IMR-90 (cell line): ENCODE data around the gene SH2B3. TPM values are rescaled to one million over a fixed set of nuclear protein-coding genes. Genes with fewer than 3 reads are reported as not detected.

ENCODE experiments used
- ATAC-seq: fragments of 200-7000 bp; cut with Tn5 transposase; 2 replicates; pipeline ENCODE4 v1.9.1; 2020; ENCODE audit warnings: low read depth, mild to moderate bottlenecking, moderate library complexity
- BruUV-seq: library from RNA; stranded (reverse); fragments of 400-500 nt; replicated peaks from 2 replicates; lab custom pipeline; 2021; lab: Mats Ljungman, UMichigan
- CTCF ChIA-PET: fragments of 300-600 bp; formaldehyde crosslinking; extraction: SDS; loops from one replicate; lab custom pipeline; 2021; ENCODE audit warnings: antibody characterized with exemption; lab: Yijun Ruan, JAX
- POLR2A ChIA-PET: fragments of 300-600 bp; sonication (Branson Sonifier 250); formaldehyde crosslinking; loops from one replicate; lab custom pipeline; 2022; ENCODE audit warnings: antibody characterized with exemption; ENCODE audit not compliant: unreplicated experiment; lab: Charles Lee
- DNase-seq: peaks from one replicate; pipeline ENCODE4 v3.0.0; 2013
- H2AFZ ChIP-seq: replicated peaks from 2 replicates; pipeline ENCODE3; 2013; ENCODE audit warnings: low read length, mild to moderate bottlenecking; ENCODE audit not compliant: poor library complexity
- H2AK5ac ChIP-seq: 2 replicates; pipeline ENCODE4 v1.6.1; 2013; ENCODE audit warnings: low read depth, low read length, inconsistent platforms
- H2AK9ac ChIP-seq: replicated peaks from 2 replicates; pipeline ENCODE3; 2013; ENCODE audit warnings: mild to moderate bottlenecking, low read depth, low read length, moderate library complexity; ENCODE audit not compliant: poor library complexity
- H2BK120ac ChIP-seq: 2 replicates; pipeline ENCODE4 v1.6.1; 2013; ENCODE audit warnings: low read depth, low read length, inconsistent platforms
- H2BK15ac ChIP-seq: 3 replicates; pipeline ENCODE4 v1.6.1; 2013; ENCODE audit warnings: low read depth, low read length, inconsistent platforms
- H2BK20ac ChIP-seq: 2 replicates; pipeline ENCODE4 v1.6.1; 2013; ENCODE audit warnings: low read depth, mild to moderate bottlenecking, inconsistent platforms, low read length, moderate library complexity
- H2BK5ac ChIP-seq: 2 replicates; pipeline ENCODE4 v1.6.1; 2013; ENCODE audit warnings: mild to moderate bottlenecking, low read depth, low read length, inconsistent platforms; ENCODE audit not compliant: poor library complexity, severe bottlenecking
- H3K14ac ChIP-seq: replicated peaks from 2 replicates; pipeline ENCODE4 v1.6.1; 2013; ENCODE audit warnings: low read depth, low read length, inconsistent platforms
- H3K18ac ChIP-seq: 2 replicates; pipeline ENCODE4 v1.6.1; 2013; ENCODE audit warnings: low read depth, low read length, control low read depth
- H3K23ac ChIP-seq: 2 replicates; pipeline ENCODE4 v1.6.1; 2013; ENCODE audit warnings: low read depth, low read length, inconsistent platforms
- H3K27ac ChIP-seq: 2 replicates; pipeline ENCODE4 v1.5.1; 2013; ENCODE audit warnings: mild to moderate bottlenecking, control low read depth, low read length; ENCODE audit not compliant: insufficient read depth
- H3K27me3 ChIP-seq: 2 replicates; pipeline ENCODE4 v1.6.1; 2013; ENCODE audit warnings: low read length; ENCODE audit not compliant: control insufficient read depth, insufficient read depth
- H3K36me3 ChIP-seq: 2 replicates; pipeline ENCODE4 v1.6.1; 2013; ENCODE audit warnings: low read length, mixed read lengths; ENCODE audit not compliant: control insufficient read depth, insufficient read depth
- H3K4ac ChIP-seq: 2 replicates; pipeline ENCODE4 v1.6.1; 2013; ENCODE audit warnings: low read depth, low read length, inconsistent platforms
- H3K4me1 ChIP-seq: 2 replicates; pipeline ENCODE4 v1.6.1; 2013; ENCODE audit warnings: low read length, mixed read lengths; ENCODE audit not compliant: control insufficient read depth, insufficient read depth
- H3K4me2 ChIP-seq: 2 replicates; pipeline ENCODE4 v1.6.1; 2013; ENCODE audit warnings: low read depth, mild to moderate bottlenecking, control low read depth, low read length, moderate library complexity
- H3K4me3 ChIP-seq: 2 replicates; pipeline ENCODE4 v1.5.1; 2013; ENCODE audit warnings: low read depth, mild to moderate bottlenecking, control low read depth, low read length, moderate library complexity; ENCODE audit not compliant: insufficient read depth
- H3K56ac ChIP-seq: 2 replicates; pipeline ENCODE4 v1.6.1; 2013; ENCODE audit warnings: low read length, inconsistent platforms; ENCODE audit not compliant: insufficient read depth; ENCODE audit errors: extremely low read depth
- H3K79me1 ChIP-seq, 2 experiments: 2 replicates each; pipeline ENCODE4 v1.6.1; 2013; ENCODE audit warnings: low read length in 2 of 2, inconsistent platforms in 1 of 2, low read depth in 1 of 2
- H3K9ac ChIP-seq: 2 replicates; pipeline ENCODE4 v1.6.1; 2013; ENCODE audit warnings: low read depth, low read length, control low read depth
- H3K9me1 ChIP-seq: 2 replicates; pipeline ENCODE4 v1.6.1; 2013; ENCODE audit warnings: low read length, inconsistent platforms; ENCODE audit not compliant: insufficient read depth
- H3K9me3 ChIP-seq: 2 replicates; pipeline ENCODE4 v1.6.1; 2013; ENCODE audit warnings: low read length; ENCODE audit not compliant: control insufficient read depth, insufficient read depth
- H4K20me1 ChIP-seq: 2 replicates; pipeline ENCODE4 v1.6.1; 2013; ENCODE audit warnings: low read length, inconsistent platforms; ENCODE audit not compliant: insufficient read depth
- H4K5ac ChIP-seq: 2 replicates; pipeline ENCODE4 v1.6.1; 2013; ENCODE audit warnings: mild to moderate bottlenecking, low read depth, low read length, control low read depth
- H4K8ac ChIP-seq, 2 experiments: 2 replicates each; pipeline ENCODE4 v1.6.1; 2013; ENCODE audit warnings: low read depth in 2 of 2, low read length in 2 of 2, control low read depth in 1 of 2, inconsistent platforms in 1 of 2
- H4K91ac ChIP-seq: 2 replicates; pipeline ENCODE4 v1.6.1; 2013; ENCODE audit warnings: low read depth, low read length, inconsistent platforms; ENCODE audit not compliant: insufficient read depth
- BHLHE40 ChIP-seq: fragments of 150-350 bp; IDR thresholded peaks from 2 replicates; pipeline ENCODE4 v1.6.1; 2016; ENCODE audit warnings: mild to moderate bottlenecking, low read depth, low read length
- CEBPB ChIP-seq: IDR thresholded peaks from 2 replicates; pipeline ENCODE4 v1.6.1; 2012; ENCODE audit warnings: low read depth, low read length, improper control_type of control experiment
- CTCF ChIP-seq: conservative IDR thresholded peaks from 2 replicates; pipeline ENCODE4 v1.5.1; 2012; ENCODE audit warnings: mild to moderate bottlenecking, low read depth, low read length, improper control_type of control experiment
- MAFK ChIP-seq: IDR thresholded peaks from 2 replicates; pipeline ENCODE4 v1.6.1; 2012; ENCODE audit warnings: low read depth, low read length, improper control_type of control experiment
- MAZ ChIP-seq: IDR thresholded peaks from 2 replicates; pipeline ENCODE4 v1.6.1; 2012; ENCODE audit warnings: low read depth, mild to moderate bottlenecking, low read length, improper control_type of control experiment, moderate library complexity, borderline replicate concordance
- MXI1 ChIP-seq: IDR thresholded peaks from 2 replicates; pipeline ENCODE4 v1.6.1; 2012; ENCODE audit warnings: low read depth, mild to moderate bottlenecking, low read length, moderate library complexity, borderline replicate concordance
- NFE2L2 ChIP-seq: fragments of 150-350 bp; IDR thresholded peaks from 2 replicates; pipeline ENCODE4 v1.6.1; 2016; ENCODE audit warnings: low read depth, mild to moderate bottlenecking, low read length
- RCOR1 ChIP-seq: IDR thresholded peaks from 2 replicates; pipeline ENCODE4 v1.6.1; 2012; ENCODE audit warnings: mild to moderate bottlenecking, low read length, improper control_type of control experiment; ENCODE audit not compliant: insufficient replicate concordance
- SMC3 ChIP-seq: fragments of 150-350 bp; IDR thresholded peaks from 2 replicates; pipeline ENCODE4 v1.6.1; 2016; ENCODE audit warnings: low read depth, mild to moderate bottlenecking, antibody characterized with exemption, low read length, moderate library complexity
- USF2 ChIP-seq: fragments of 150-350 bp; IDR thresholded peaks from 2 replicates; pipeline ENCODE4 v1.6.1; 2017; ENCODE audit warnings: mild to moderate bottlenecking, antibody characterized with exemption, low read length, low read depth
- WGBS, 2 experiments: methylation state at CpG; one replicate each; pipeline versions ENCODE4 v1.1.5 to v1.1.7; 2013; ENCODE audit warnings: missing lambda C conversion rate in 2 of 2; ENCODE audit not compliant: insufficient read length in 1 of 2; ENCODE audit errors: extremely low coverage in 2 of 2; 5-methylcytosine and 5-hydroxymethylcytosine counted together
- dilution Hi-C: fragments of 300-500 bp; cut with HindIII; formaldehyde crosslinking; loops from one replicate; pipeline ENCODE4 v1.14.3; 2018; ENCODE audit warnings: low sequenced_read_pairs; ENCODE audit not compliant: unreplicated experiment
- in situ Hi-C: fragments of 300-500 bp; cut with MboI; formaldehyde crosslinking; loops from 3 replicates; pipeline ENCODE4 v1.14.3; 2019; ENCODE audit warnings: low sequenced_read_pairs, inconsistent platforms, mixed read lengths
- intact Hi-C: fragments of 100-400 bp; cut with micrococcal nuclease; formaldehyde crosslinking; loops from 2 replicates; pipeline ENCODE4 v1.10.0; 2022
- polyA plus RNA-seq, 3 experiments: library from polyadenylated mRNA; depleted of rRNA; stranded (reverse); fragments of >200 nt; gene quantifications; 2 replicates each; pipeline ENCODE4 v1.2.3, GENCODE V29; 2012; ENCODE audit warnings: low replicate concordance in 1 of 3
- total RNA-seq: library from RNA; depleted of rRNA; stranded (reverse); fragments of >200 nt; gene quantifications from 2 replicates; pipeline ENCODE4 v1.2.3, GENCODE V29; 2012

SH2B3 gene
- total and polyA plus RNA-seq, 2 of the 4 experiments (the other 2 are of a cell fraction): 9.3 to 20.2 TPM

GRCh38 chr12:111405149-111405858 lies 419 bp upstream of the SH2B3 start (continued):
- TF ChIP-seq RCOR1: no peak
- no peak for TF ChIP-seq MAZ

- no peaks in the 10 kb centered on the region for H3K27me3 ChIP-seq
- H4K91ac ChIP-seq: peak overlapping the region; percentile 88
- peak overlapping the region; percentile 74 for H3K4me2 ChIP-seq
- H3K14ac ChIP-seq: peak overlapping the region; percentile 97
- H2AK5ac ChIP-seq: peak overlapping the region; percentile 94
- peak overlapping the region; percentile 99 for H2AK9ac ChIP-seq
- intact Hi-C loops: loop anchor here (2.0 kb wide), 1 partner anchor 44 kb away; no protein-coding TSS in a partner anchor
- CTCF ChIA-PET: interaction anchor here (1.3 kb wide), 1 partner anchor 45 kb away, joined by 4 read pairs; no protein-coding TSS in a partner anchor
- peak overlapping the region; percentile 87 for H3K27ac ChIP-seq
- peak overlapping the region; percentile 55 for H3K4me3 ChIP-seq
- H3K23ac ChIP-seq: peak overlapping the region; percentile 94
- peak overlapping the region; percentile 55 for H2BK120ac ChIP-seq
- no TSS peak for BruUV-seq
- H3K9me3 ChIP-seq: no peaks in the 10 kb centered on the region
- H2BK5ac ChIP-seq: peak overlapping the region; percentile 85
- H3K9ac ChIP-seq: peak overlapping the region; percentile 89
- TF ChIP-seq BHLHE40 (no peak), CTCF (no peak), CEBPB (no peak), RCOR1 (no peak), SMC3 (no peak), NFE2L2 (no peak), MAFK (no peak), USF2 (no peak), MXI1 (no peak; the same call in 1 of the 2 replicates), MAZ (no peak)
- no peak overlapping the region for H2BK15ac ChIP-seq
- H2AFZ ChIP-seq: peak overlapping the region; percentile 85
- H3K56ac ChIP-seq: peak overlapping the region; percentile 86
- H3K18ac ChIP-seq: peak overlapping the region; percentile 34; the same call in 1 of the 2 replicates
- peak overlapping the region; percentile 89 for H3K4ac ChIP-seq
- peak overlapping the region; percentile 38; the same call in 1 of the 2 replicates for H4K5ac ChIP-seq
- peaks cover 13% of the 10 kb centered on the region for H3K9me1 ChIP-seq
- dilution Hi-C loops: no loop called here
- H4K8ac ChIP-seq: peak overlapping the region; percentile 22 to 63; a peak in 2 of 4 replicates
- WGBS, 2 experiments: no CpG with 5 or more reads among the region's 34 CpGs
- peaks cover 22% of the 10 kb centered on the region for H4K20me1 ChIP-seq
- POLR2A ChIA-PET: no interaction called here
- H3K79me1 ChIP-seq: peaks cover 4 to 53% of the 10 kb centered on the region in 2 experiments; a peak in 3 of 4 replicates
- ATAC-seq: no peak
- peaks cover 29% of the 10 kb centered on the region for H3K4me1 ChIP-seq
- in situ Hi-C loops: no loop called here
- no peak overlapping the region for H2BK20ac ChIP-seq
- no peaks in the 10 kb centered on the region for H3K36me3 ChIP-seq
- DNase-seq: no peak
Measured at GRCh38 chr12:111406474-111407376, 1.0 kb downstream of the SH2B3 start.
